HG03159 (cell line): ENCODE results near the gene DLGAP3.
"Not testable (repeated sequence)": the region's sequence is repeated elsewhere in the genome, so short reads cannot be mapped to it uniquely, and the experiment has no call there.

Experiments used
- ATAC-seq: cut with Tn5 transposase; IDR thresholded peaks from one replicate; pipeline ENCODE4 v1.9.1; 2021; ENCODE audit warnings: mild to moderate bottlenecking, moderate library complexity; ENCODE audit not compliant: unreplicated experiment

Gene DLGAP3

GRCh38 chr1:34842952-34843371 lies 86.5 kb downstream of the DLGAP3 start:
- ATAC-seq: no peak

DNA sequence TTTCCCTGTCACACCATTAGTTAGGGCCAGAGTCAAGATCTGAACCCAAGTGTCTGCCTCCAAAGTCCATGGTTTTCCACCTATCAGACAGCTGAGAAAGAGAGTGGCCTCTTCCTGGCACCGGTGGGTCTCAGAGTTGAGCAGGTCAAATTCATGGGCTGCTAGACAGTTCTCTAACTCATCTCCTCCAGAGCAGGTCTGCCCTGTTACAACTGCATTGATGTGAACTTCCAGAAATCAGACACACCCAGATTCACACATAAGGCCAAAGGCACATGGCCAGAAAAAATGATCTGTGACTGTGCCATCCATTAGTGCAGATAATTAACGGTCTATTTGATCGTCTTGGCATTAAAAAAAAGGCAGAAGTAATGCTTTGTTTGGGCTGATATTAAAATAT lies 87.4 kb downstream of the DLGAP3 start:
- ATAC-seq: no peak

DNA sequence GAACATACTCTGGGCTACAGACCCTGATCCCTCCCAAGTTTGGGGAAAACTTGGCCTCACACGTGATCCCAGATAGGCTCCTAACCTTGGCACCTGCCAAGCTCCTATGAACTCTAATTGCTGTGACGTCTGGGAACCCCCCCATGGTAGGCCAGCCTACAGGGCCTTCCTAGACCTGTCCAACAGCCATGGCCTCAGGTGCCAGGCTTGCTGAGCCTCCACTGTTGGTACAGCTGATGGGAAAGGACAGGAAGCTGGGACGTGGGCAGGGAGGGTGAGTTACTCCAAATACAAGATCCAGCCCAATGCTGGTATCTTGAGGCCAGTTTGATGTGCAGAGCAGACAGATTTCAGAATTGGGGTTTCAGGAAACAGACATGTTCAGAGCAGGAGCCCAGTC lies 89.0 kb downstream of the DLGAP3 start:
- no peak for ATAC-seq

- no peak for ATAC-seq
Measured at GRCh38 chr1:34839526-34840305, 89.7 kb downstream of the DLGAP3 start.

DNA sequence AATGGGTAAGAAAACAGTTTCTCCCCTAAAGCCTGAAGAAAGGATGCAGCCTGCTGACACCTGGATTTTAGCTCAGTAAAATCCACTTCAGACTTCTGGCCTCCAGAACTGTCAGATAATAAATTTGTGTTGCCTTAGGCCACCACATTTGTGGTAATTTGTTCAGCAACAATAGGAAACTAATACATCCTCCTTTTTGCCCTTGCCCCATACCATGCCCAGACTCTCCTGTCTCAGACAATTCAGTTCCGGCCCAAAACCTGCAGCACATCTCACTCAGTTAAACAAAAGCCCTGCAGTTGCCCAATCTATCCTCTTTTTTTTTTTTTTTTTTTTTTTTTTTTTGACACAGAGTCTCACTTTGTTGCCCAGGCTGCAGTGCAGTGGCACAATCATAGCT lies 95.7 kb downstream of the DLGAP3 start:
- no peak for ATAC-seq

- no peak for ATAC-seq
Measured at GRCh38 chr1:34831721-34832246, 97.7 kb downstream of the DLGAP3 start.

DNA sequence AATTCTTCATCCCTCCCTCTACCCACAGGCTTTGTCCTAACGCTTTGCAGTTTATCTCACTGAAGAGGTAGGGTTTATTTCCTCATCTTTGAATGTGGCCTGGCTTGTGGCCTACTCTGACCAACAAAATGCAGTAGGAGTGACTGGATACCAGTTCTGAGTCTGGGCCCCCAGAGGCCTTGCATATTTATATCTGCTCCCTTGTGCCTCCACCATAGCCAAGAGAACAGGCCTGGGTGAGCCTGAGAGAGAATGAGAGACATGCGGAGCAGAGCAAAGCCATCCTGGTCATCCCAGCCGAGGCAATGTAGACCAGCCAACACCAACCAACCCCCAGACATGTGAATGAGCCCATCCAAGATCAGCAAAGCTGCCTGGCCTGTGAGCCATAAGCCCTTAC lies 100.2 kb downstream of the DLGAP3 start:
- no peak for ATAC-seq

GRCh38 chr1:34828611-34829010 lies 100.8 kb downstream of the DLGAP3 start:
- no peak for ATAC-seq

DNA sequence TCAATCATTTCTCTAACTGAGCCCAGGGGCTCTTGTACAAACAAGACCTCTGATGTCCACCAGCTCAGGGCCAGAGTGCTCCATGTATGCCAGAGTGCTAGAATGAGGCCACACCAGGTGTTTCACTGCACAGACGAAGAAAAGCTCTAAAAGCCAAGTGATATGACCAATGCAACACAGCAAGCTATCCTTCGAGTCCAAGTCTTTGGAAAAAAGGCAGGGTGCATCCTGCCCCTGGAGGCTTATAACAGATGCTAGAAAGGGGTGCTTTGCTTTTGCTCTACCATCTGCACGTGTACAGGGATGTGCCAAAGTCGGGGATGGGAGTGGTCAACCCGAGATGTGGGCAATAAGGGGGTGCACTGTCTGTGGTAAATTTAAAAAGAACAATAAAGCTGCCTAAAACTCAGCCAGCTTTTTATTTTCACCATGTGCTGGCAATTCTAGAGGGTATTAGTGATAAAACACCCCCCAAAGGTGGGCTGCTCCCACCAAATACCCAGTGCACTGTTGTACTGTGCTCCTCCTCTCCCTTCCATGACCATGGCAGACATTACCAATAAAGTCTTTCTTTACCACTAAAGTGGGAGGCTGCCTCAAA lies 102.0 kb downstream of the DLGAP3 start:
- no peak for ATAC-seq

DNA sequence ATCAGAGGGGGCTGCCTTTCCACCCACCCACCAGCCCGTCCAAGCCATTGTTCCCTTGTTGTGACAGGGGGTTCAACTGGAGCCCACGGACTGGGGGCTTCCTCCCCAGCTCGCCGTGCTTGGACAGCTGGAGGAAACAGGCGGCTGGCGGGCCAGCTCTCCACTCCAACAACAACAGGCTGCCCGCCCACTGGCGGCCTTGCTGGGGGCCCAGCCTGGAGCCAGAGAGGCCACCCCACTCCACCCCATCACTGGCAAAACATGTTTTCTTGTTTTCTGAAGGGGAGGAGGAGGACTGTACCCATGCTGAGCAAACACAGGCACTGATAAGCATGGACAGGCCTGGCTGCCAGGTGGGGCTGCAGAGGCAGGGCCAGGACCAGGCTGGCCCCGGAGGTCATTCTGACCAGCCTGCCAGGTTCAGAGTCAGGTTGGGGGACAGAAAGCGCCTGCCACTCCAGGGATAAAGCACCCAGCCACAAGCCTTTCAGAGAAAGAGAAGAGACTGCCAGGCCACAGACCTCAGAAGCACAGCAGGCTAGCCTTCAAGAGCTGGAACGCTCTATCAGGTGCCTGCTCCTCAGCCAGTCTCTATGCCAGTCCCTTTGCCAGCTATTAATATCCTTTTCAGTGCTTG lies 103.9 kb downstream of the DLGAP3 start:
- ATAC-seq: no peak

GRCh38 chr1:34824817-34825454 lies 104.5 kb downstream of the DLGAP3 start:
- no peak for ATAC-seq

DNA sequence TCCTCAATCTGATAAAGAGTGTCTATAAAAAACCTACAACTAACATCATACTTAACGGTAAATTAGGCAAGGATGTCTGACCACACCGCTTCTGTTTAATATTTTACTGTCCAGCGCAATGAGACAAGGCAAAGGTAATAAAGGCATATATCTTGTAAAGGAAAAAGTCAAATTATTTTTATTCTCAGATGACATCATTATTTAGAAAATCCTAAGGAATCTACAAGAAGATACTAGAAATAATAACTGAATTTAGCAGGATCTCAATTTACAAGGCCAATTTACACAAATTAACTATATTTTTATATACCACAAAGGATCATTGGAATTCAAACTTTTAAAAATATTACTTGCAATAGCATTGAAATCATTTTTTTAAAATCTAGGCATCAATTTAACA lies 107.2 kb downstream of the DLGAP3 start:
- no peak for ATAC-seq

DNA sequence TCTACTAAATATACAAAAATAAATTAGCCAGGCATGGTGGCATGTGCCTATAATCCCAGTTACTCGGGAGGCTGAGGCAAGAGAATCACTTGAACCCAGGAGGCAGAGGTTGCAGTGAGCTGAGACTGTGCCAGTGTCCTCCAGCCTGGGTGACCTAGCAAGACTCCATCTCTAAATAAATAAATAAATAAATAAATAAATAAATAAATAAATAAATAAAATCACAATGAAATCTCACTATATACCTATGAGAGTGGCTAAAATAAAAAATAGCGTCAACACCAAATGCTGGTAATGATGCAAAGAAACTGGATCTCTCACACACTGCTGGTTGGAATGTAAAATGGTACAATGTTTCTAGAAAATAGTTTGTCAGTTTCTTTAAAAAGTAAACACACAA lies 110.6 kb downstream of the DLGAP3 start:
- not testable (repeated sequence) for ATAC-seq

DNA sequence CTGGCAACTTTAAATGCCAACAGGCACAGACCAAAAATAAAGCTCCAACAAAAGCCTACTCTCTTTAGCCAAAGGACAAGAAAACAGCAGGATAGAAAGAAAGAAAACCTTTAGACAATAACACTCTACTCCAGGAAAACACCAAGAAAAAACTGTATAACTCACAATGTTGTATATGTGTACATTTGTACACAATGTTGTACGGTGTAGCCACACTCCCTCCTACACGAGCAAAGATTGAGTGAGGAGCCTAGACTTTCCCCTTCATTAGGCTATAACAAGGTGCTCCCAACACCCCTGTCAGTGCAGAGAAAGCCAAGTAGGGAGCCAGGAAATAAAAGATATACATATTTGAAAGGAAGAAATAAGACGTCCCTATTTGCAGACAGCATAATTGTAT lies 112.7 kb downstream of the DLGAP3 start:
- ATAC-seq: no peak

- no peak for ATAC-seq
Measured at GRCh38 chr1:34816332-34816731, 113.1 kb downstream of the DLGAP3 start.
